ENCODE measurements around the gene ERP27. TPM values are rescaled to one million over a fixed set of nuclear protein-coding genes. Genes with fewer than 3 reads are reported as not detected.

Gene ERP27
- total and polyA plus RNA-seq, 2 donors from 2014 or later = 11.0 to 35.3 TPM

DNA sequence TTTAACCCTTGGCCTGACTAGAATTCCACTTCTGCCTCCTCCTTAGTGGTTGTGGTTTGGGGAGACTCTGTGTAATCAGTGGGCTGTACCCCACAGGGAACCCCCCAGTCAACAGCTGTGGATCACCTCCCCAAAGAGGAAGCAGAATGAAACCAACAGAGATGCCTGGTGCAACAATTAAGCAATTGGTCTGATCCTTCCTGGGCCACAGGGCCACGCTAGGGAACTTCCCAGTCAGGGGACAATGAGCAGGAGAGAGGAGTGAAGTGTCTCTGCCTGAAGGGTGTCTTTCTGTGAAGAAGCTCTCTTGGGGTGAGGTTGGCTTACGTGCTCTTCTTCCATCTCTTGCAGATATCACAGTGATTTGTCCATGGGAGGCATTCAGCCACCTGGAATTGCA, 42.7 kb upstream of the ERP27 start:
- H3K27me3 ChIP-seq (ENCODE audit: control insufficient read depth, insufficient read depth, low read length) = no peaks in the 10 kb centered on the region
- TF ChIP-seq, protein P1, sequence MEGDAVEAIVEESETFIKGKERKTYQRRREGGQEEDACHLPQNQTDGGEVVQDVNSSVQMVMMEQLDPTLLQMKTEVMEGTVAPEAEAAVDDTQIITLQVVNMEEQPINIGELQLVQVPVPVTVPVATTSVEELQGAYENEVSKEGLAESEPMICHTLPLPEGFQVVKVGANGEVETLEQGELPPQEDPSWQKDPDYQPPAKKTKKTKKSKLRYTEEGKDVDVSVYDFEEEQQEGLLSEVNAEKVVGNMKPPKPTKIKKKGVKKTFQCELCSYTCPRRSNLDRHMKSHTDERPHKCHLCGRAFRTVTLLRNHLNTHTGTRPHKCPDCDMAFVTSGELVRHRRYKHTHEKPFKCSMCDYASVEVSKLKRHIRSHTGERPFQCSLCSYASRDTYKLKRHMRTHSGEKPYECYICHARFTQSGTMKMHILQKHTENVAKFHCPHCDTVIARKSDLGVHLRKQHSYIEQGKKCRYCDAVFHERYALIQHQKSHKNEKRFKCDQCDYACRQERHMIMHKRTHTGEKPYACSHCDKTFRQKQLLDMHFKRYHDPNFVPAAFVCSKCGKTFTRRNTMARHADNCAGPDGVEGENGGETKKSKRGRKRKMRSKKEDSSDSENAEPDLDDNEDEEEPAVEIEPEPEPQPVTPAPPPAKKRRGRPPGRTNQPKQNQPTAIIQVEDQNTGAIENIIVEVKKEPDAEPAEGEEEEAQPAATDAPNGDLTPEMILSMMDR (IDR thresholded peaks at IDR 0.05; ENCODE audit: borderline replicate concordance, extremely low read depth, insufficient read depth) = no peak
- no peaks in the 10 kb centered on the region for H3K4me1 ChIP-seq (ENCODE audit: control insufficient read depth in 2 of 3, insufficient read depth in 2 of 3, low read depth in 1 of 3, low read length in 3 of 3)
- H3K36me3 ChIP-seq (ENCODE audit: control insufficient read depth in 2 of 3, insufficient read depth in 3 of 3, low read length in 3 of 3) = no peaks in the 10 kb centered on the region
- no peak overlapping the region for H3K9ac ChIP-seq (ENCODE audit: low read length in 3 of 3)
- intact Hi-C loops (cut with DNase I) = no loop called here
- H3K4me3 ChIP-seq (ENCODE audit: low read length in 3 of 3) = no peak overlapping the region
- no peaks in the 10 kb centered on the region for H3K9me3 ChIP-seq (ENCODE audit: control insufficient read depth in 2 of 3, insufficient read depth in 1 of 3, low read length in 3 of 3)
- DNase-seq (no peak), FAIRE-seq (no peak)
- H3K27ac ChIP-seq (ENCODE audit: low read depth in 2 of 2, low read length in 2 of 2) = no peak overlapping the region

DNA sequence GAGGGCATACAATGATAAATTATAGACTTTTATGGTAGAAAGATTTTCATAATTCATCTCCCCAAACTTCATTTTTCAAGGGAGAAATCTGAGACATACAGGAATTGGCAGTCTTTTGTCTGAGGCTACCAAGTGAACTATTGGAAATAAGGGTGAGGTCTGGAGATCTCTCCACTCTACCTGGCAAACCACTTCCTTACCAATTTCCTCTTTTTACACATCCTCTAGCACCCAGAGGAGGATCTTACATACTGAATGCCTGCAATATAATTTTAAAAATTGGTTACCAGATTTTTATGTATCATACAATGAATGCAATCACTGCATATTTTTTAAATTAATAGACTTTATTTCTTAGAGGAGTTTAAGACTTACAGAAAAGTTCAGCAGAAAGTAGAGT, 41.1 kb upstream of the ERP27 start:
- H3K9ac ChIP-seq (ENCODE audit: low read length in 3 of 3) = no peak overlapping the region
- FAIRE-seq = no peak
- TF ChIP-seq, protein P1 (IDR thresholded peaks at IDR 0.05; ENCODE audit: borderline replicate concordance, extremely low read depth, insufficient read depth) = no peak

DNA sequence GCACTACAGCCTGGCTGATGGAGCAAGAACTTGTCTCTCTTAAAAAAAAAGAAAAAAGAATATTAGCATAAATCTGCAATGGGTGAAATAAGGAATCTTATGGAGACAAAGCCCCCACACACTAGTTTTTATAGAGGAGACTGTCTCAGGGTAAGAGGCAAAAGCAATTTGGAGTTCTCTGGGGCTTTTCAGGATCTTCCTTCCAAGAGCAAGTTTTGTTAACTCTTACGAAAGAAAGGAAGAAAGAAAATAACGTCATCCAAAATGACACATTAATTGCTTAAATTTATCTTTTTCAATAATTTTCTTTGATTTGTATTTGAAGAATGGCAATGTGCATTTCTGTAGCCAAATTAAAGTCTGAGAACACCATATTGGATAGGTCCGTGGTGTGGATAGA, 38.3 kb upstream of the ERP27 start:
- no peak overlapping the region for H3K27ac ChIP-seq (ENCODE audit: low read depth in 2 of 2, low read length in 2 of 2)
- no peak overlapping the region for H3K9ac ChIP-seq (ENCODE audit: low read length in 3 of 3)
- DNase-seq (no peak), FAIRE-seq (no peak)
- no peak overlapping the region for H3K4me3 ChIP-seq (ENCODE audit: low read length in 3 of 3)
- H3K4me1 ChIP-seq (ENCODE audit: control insufficient read depth in 2 of 3, insufficient read depth in 2 of 3, low read depth in 1 of 3, low read length in 3 of 3) = no peaks in the 10 kb centered on the region
- no peaks in the 10 kb centered on the region for H3K36me3 ChIP-seq (ENCODE audit: control insufficient read depth in 2 of 3, insufficient read depth in 3 of 3, low read length in 3 of 3)
- H3K27me3 ChIP-seq (ENCODE audit: control insufficient read depth, insufficient read depth, low read length) = no peaks in the 10 kb centered on the region
- no peaks in the 10 kb centered on the region for H3K9me3 ChIP-seq (ENCODE audit: control insufficient read depth in 2 of 3, insufficient read depth in 1 of 3, low read length in 3 of 3)
- intact Hi-C loops (cut with DNase I) = no loop called here
- TF ChIP-seq, protein P1 (IDR thresholded peaks at IDR 0.05; ENCODE audit: borderline replicate concordance, extremely low read depth, insufficient read depth) = no peak

More for the DNA sequence above, 41.1 kb upstream of the ERP27 start:
- no peak overlapping the region for H3K4me3 ChIP-seq (ENCODE audit: low read length in 3 of 3)
- DNase-seq = no peak
- H3K36me3 ChIP-seq (ENCODE audit: control insufficient read depth in 2 of 3, insufficient read depth in 3 of 3, low read length in 3 of 3) = no peaks in the 10 kb centered on the region
- no peak overlapping the region for H3K27ac ChIP-seq (ENCODE audit: low read depth in 2 of 2, low read length in 2 of 2)
- no peaks in the 10 kb centered on the region for H3K27me3 ChIP-seq (ENCODE audit: control insufficient read depth, insufficient read depth, low read length)
- intact Hi-C loops (cut with DNase I) = no loop called here
- H3K4me1 ChIP-seq (ENCODE audit: control insufficient read depth in 2 of 3, insufficient read depth in 2 of 3, low read depth in 1 of 3, low read length in 3 of 3) = no peaks in the 10 kb centered on the region
- no peaks in the 10 kb centered on the region for H3K9me3 ChIP-seq (ENCODE audit: control insufficient read depth in 2 of 3, insufficient read depth in 1 of 3, low read length in 3 of 3)

DNA sequence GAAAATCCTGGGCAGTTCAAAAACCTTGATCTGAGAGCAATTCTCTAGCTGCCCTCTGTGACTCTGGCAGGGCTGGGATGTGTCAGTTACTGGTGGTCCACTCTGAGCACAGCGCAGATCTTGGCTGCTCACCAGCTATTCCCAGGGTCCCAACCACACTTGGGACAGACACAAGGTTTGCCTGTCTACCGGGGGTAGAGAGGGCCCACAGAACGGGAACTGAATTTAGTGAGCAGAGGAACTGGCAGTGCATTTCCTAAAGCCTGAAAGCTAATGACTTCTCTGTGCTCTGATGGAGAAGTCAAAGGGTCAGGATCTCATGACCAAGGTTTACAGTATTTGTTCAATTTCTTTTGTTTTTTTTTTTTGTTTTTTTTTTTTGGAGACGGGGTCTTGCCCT, 37.1 kb upstream of the ERP27 start:
- no peaks in the 10 kb centered on the region for H3K27me3 ChIP-seq (ENCODE audit: control insufficient read depth, insufficient read depth, low read length)
- DNase-seq = no peak
- TF ChIP-seq, protein P1 (IDR thresholded peaks at IDR 0.05; ENCODE audit: borderline replicate concordance, extremely low read depth, insufficient read depth) = no peak
- H3K27ac ChIP-seq (ENCODE audit: low read depth in 2 of 2, low read length in 2 of 2) = no peak overlapping the region
- no peak for FAIRE-seq
- intact Hi-C loops (cut with DNase I) = no loop called here
- H3K36me3 ChIP-seq (ENCODE audit: control insufficient read depth in 2 of 3, insufficient read depth in 3 of 3, low read length in 3 of 3) = no peaks in the 10 kb centered on the region
- no peaks in the 10 kb centered on the region for H3K4me1 ChIP-seq (ENCODE audit: control insufficient read depth in 2 of 3, insufficient read depth in 2 of 3, low read depth in 1 of 3, low read length in 3 of 3)
- H3K9ac ChIP-seq (ENCODE audit: low read length in 3 of 3) = no peak overlapping the region
- no peak overlapping the region for H3K4me3 ChIP-seq (ENCODE audit: low read length in 3 of 3)
- no peaks in the 10 kb centered on the region for H3K9me3 ChIP-seq (ENCODE audit: control insufficient read depth in 2 of 3, insufficient read depth in 1 of 3, low read length in 3 of 3)
